ENCODE data around the gene UBFD1.
"Not testable (repeated sequence)": the region's sequence is repeated elsewhere in the genome, so short reads cannot be mapped to it uniquely, and the experiment has no call there.

Gene UBFD1

DNA sequence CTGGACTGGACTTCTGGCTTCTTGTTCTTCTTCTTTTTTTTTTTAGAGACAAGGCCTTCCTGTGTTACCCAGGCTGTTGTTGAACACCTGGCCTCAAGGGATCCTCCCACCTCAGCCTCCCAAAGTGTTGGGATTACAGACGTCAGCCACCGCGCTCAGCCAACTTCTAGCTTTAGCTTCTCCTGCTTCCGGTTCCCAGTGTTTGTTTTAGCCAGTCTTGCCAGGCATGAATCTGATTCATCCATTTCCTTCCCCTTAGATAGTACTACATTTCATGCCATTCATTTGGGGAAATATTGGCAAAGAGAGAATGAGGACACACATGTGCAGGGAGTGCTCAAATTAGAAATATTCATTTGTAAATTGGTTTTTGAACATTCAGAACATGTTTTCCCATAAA lies 50.7 kb downstream of the UBFD1 start:
- no peak for DNase-seq (ENCODE audit: low read depth in 2 of 2)

GRCh38 chr16:23609929-23610328 lies 52.4 kb downstream of the UBFD1 start:
- no peak for DNase-seq (ENCODE audit: low read depth in 2 of 2)

GRCh38 chr16:23610905-23611304 lies 53.4 kb downstream of the UBFD1 start:
- not testable (repeated sequence) for DNase-seq (ENCODE audit: low read depth in 2 of 2)

- no peak for DNase-seq (ENCODE audit: low read depth in 2 of 2)
Measured at GRCh38 chr16:23611936-23612335, 54.4 kb downstream of the UBFD1 start.

- DNase-seq (ENCODE audit: low read depth in 2 of 2): no peak
Measured at GRCh38 chr16:23615805-23616204, 58.3 kb downstream of the UBFD1 start.

Data from stimulated activated CD8-positive, alpha-beta memory T cell treated with anti-CD3 and anti-CD28 coated beads, Interleukin-7, amount 100 ng/mL, for 1 hour (primary cell).